Body of pancreas (tissue), 4 donors: ENCODE measurements around the gene UBE2D2. TPM values are rescaled to one million over a fixed set of nuclear protein-coding genes. Genes with fewer than 3 reads are reported as not detected.
A peak's percentile ranks its signal among the peaks of the same experiment; 100 is the strongest.
"Not testable (repeated sequence)": the region's sequence is repeated elsewhere in the genome, so short reads cannot be mapped to it uniquely, and the experiment has no call there.

ENCODE experiments used
- ATAC-seq: fragments of 150-250 bp; one replicate; pipeline ENCODE4 v1.9.1; 2016
- DNase-seq, 4 donors: peaks; one replicate each; pipeline ENCODE4 v3.0.0-alpha.2; 2019
- H3K27ac ChIP-seq, 4 donors: fragments of 200-600 bp; sonication (generic); 1 replicate in 3 of 4; 2 replicates in 1 of 4; pipeline versions ENCODE4 v1.5.1 to v1.6.1; 2016 to 2019; ENCODE audit warnings: mild to moderate bottlenecking in 1 of 4, mixed read lengths in 1 of 4, moderate library complexity in 1 of 4
- H3K27me3 ChIP-seq, 2 donors: fragments of 200-600 bp; sonication (generic); one replicate each; pipeline ENCODE4 v1.6.0; 2016; ENCODE audit warnings: mild to moderate bottlenecking in 1 of 2
- H3K36me3 ChIP-seq, 2 donors: fragments of 200-600 bp; sonication (generic); replicated peaks in 1 of 2; 2 replicates each; pipeline ENCODE4 v1.5.1; 2016; ENCODE audit warnings: low read depth in 2 of 2; ENCODE audit not compliant: insufficient read depth in 1 of 2
- H3K4me1 ChIP-seq: fragments of 200-600 bp; sonication (generic); one replicate; pipeline ENCODE4 v1.6.0; 2016
- H3K4me3 ChIP-seq, 2 donors: fragments of 200-600 bp; sonication (generic); 1 replicate in 1 of 2; 2 replicates in 1 of 2; pipeline ENCODE4 v1.5.1; 2016 to 2019
- H3K9me3 ChIP-seq, 3 donors: fragments of 200-600 bp; sonication (generic); 1 replicate in 2 of 3; 2 replicates in 1 of 3; pipeline ENCODE4 v1.5.1; 2016
- POLR2A ChIP-seq, 3 donors: fragments of 450-650 bp; IDR thresholded peaks; one replicate each; pipeline ENCODE4 v1.6.1; 2016; ENCODE audit warnings: antibody characterized with exemption in 3 of 3, mild to moderate bottlenecking in 2 of 3
- WGBS, 2 donors: methylation state at CpG; one replicate each; pipeline ENCODE4 v1.1.5; 2017; 5-methylcytosine and 5-hydroxymethylcytosine counted together
- intact Hi-C: fragments of 100-400 bp; cut with DNase I; formaldehyde crosslinking; loops from one replicate; pipeline ENCODE4 v1.15.1; 2023
- total RNA-seq, 2 donors: library from RNA; depleted of rRNA; stranded (reverse); fragments of >200 nt; gene quantifications; one replicate each; pipeline ENCODE4 v1.1.0, GENCODE V29; 2016
- TF ChIP-seq, protein P1 (sequence below), 7 experiments: fragments of 450-650 bp in 4 of 7; fragments of 200-600 bp in 3 of 7; sonication (generic) in 3 of 7; IDR thresholded peaks; one replicate each; pipeline ENCODE4 v1.5.1; 2016 to 2019; ENCODE audit warnings: antibody characterized with exemption in 7 of 7

Gene UBE2D2
- total RNA-seq, 2 donors from 2014 or later, result 38.9 to 102 TPM

DNA sequence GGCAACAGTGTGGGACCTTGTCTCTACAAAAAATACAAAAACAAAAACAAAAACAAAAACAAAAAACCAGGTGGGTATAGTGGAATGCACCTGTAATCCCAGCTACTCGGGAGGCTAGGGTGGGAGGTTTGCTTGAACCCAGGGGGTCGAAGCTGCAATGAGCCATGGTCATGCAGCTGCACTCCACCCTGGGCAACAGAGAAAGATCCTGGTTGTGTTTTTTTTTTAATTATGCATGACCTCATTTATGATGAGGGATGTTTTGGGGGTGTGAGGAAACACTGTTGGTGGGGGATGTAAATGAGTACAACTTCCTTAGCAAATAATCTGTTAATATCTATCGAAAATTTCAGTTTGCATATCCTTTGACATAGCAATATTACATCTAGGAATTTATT, 29.4 kb upstream of the UBE2D2 start:
- intact Hi-C loops, result no loop called here
- no peak for ATAC-seq
- TF ChIP-seq, protein P1, sequence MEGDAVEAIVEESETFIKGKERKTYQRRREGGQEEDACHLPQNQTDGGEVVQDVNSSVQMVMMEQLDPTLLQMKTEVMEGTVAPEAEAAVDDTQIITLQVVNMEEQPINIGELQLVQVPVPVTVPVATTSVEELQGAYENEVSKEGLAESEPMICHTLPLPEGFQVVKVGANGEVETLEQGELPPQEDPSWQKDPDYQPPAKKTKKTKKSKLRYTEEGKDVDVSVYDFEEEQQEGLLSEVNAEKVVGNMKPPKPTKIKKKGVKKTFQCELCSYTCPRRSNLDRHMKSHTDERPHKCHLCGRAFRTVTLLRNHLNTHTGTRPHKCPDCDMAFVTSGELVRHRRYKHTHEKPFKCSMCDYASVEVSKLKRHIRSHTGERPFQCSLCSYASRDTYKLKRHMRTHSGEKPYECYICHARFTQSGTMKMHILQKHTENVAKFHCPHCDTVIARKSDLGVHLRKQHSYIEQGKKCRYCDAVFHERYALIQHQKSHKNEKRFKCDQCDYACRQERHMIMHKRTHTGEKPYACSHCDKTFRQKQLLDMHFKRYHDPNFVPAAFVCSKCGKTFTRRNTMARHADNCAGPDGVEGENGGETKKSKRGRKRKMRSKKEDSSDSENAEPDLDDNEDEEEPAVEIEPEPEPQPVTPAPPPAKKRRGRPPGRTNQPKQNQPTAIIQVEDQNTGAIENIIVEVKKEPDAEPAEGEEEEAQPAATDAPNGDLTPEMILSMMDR (IDR thresholded peaks at IDR 0.05), result no peak
- no peak for TF ChIP-seq POLR2A (IDR thresholded peaks at IDR 0.05)
- H3K36me3 ChIP-seq, result no peaks in the 10 kb centered on the region
- no peaks in the 10 kb centered on the region for H3K4me1 ChIP-seq
- H3K27me3 ChIP-seq, result no peaks in the 10 kb centered on the region
- DNase-seq, result no peak
- no peak overlapping the region for H3K4me3 ChIP-seq
- WGBS, 2 donors, result 90 to 95% methylated on average over 3 of the region's 3 CpGs
- H3K9me3 ChIP-seq, result no peaks in the 10 kb centered on the region
- no peak overlapping the region for H3K27ac ChIP-seq

DNA sequence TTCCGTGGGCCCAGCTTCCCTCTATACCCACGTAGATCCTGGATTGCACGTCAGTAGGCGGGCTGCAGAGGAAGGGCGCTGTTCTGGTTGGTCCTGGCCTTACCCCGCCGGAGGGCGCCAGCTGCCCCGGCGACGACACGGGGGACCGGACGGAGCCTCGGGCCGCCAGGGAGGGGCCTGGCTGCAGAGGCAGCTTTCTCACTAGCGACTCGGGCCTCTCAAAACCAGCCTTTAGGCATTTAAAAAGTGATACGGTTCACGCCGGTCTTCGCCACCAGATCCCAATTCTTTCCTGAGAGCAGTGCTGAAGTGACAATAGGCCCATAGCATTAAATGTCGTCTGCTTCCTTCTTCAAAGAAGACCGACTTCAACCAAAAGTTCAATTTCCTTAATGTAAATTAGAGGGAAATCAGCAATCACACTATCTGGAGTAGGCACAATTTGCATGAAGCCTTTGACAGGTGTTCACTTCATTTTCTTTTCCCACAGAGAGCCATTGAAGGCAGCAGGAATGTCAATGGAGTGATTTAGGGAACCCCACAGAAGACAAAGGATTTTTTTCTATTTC, 17.6 kb upstream of the UBE2D2 start:
- H3K27ac ChIP-seq, result peak overlapping the region; percentile 28 to 88 (median 76)

DNA sequence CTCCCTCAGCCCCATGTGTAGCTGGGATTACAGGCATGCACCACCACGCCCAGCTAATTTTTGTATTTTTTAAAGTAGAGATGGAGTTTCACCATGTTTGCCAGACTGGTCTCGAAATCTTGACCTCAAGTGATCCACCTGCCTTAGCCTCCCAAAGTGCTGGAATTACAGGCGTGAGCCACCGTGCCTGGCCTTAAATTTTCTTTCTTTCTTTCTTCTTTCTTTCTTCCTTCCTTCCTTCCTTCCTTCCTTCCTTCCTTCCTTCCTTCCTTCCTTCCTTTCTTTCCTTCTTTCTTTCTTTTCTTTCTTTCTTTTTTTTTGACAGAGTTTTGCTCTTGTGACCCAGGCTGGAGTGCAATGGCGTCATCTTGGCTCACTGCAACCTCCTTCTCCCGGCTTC, 14.5 kb upstream of the UBE2D2 start:
- H3K4me3 ChIP-seq, H3K36me3 ChIP-seq, DNase-seq, H3K9me3 ChIP-seq, H3K27ac ChIP-seq, ATAC-seq, H3K27me3 ChIP-seq, intact Hi-C loops: not testable (repeated sequence)
- WGBS, 2 donors, result 86 to 90% methylated on average over 6 of the region's 6 CpGs
- peaks cover 11% of the 10 kb centered on the region for H3K4me1 ChIP-seq

More for the DNA sequence above, 17.6 kb upstream of the UBE2D2 start:
- TF ChIP-seq, protein P1 (IDR thresholded peaks at IDR 0.05), result peak in 3 of 7 experiments; percentile 20 to 41 (median 23)
- peak in 1 of 3 donors; percentile 34 for TF ChIP-seq POLR2A (IDR thresholded peaks at IDR 0.05)
- Histone ChIP-seq H3K36me3 (no peaks in the 10 kb centered on the region), H3K4me3 (no peak overlapping the region), H3K27me3 (no peaks in the 10 kb centered on the region), H3K4me1 (peaks cover 11% of the 10 kb centered on the region), H3K9me3 (no peaks in the 10 kb centered on the region)
- ATAC-seq (peak; percentile 95), DNase-seq (peak; percentile 67 to 81 (median 76))
- intact Hi-C loops, result no loop called here
- 8 to 15% methylated on average over 10 to 24 of the region's 24 CpGs for WGBS, 2 donors

DNA sequence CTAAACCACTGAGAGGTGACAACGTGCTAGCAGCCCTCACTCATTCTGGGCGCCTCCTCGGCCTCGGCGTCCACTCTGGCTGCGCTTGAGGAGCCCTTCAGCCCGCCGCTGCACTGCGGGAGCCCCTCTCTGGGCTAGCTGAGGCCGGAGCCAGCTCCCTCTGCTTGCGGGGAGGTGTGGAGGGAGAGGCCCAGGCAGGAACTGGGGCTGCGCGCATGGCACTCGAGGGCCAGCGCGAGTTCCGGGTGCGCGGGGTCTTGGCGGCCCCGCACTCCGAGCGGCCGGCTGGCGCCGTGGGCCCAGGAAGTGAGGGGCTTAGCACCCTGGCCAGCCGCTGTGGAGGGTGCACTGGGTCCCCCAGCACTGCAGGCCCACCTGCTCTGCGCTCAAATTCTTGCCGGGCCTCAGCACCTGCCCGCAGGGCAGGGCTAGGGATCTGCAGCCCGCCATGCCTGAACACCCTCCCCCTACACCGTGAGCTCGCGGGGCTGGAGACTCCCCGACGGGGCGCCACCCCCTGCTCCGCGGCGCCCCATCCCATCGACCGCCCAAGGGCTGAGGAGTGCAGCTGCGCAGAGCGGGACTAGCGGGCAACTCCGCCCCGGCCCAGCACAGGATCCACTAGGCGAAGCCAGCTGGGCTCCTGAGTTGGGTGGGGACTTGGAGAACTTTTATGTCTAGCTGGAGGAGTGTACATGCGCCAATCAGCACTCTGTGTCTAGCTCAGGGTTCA, 11.8 kb upstream of the UBE2D2 start:
- intact Hi-C loops, result no loop called here
- H3K4me3 ChIP-seq, result no peak overlapping the region
- DNase-seq (no peak), ATAC-seq (no peak)
- no peaks in the 10 kb centered on the region for H3K27me3 ChIP-seq
- TF ChIP-seq, protein P1 (IDR thresholded peaks at IDR 0.05), result no peak
- TF ChIP-seq POLR2A (IDR thresholded peaks at IDR 0.05), result no peak
- H3K4me1 ChIP-seq, result peaks cover under 1% of the 10 kb centered on the region
- no peaks in the 10 kb centered on the region for H3K9me3 ChIP-seq
- 97% methylated on average over 12 to 48 of the region's 49 CpGs for whole genome bisulfite sequencing, 2 donors
- H3K36me3 ChIP-seq, result no peaks in the 10 kb centered on the region
- no peak overlapping the region for H3K27ac ChIP-seq

DNA sequence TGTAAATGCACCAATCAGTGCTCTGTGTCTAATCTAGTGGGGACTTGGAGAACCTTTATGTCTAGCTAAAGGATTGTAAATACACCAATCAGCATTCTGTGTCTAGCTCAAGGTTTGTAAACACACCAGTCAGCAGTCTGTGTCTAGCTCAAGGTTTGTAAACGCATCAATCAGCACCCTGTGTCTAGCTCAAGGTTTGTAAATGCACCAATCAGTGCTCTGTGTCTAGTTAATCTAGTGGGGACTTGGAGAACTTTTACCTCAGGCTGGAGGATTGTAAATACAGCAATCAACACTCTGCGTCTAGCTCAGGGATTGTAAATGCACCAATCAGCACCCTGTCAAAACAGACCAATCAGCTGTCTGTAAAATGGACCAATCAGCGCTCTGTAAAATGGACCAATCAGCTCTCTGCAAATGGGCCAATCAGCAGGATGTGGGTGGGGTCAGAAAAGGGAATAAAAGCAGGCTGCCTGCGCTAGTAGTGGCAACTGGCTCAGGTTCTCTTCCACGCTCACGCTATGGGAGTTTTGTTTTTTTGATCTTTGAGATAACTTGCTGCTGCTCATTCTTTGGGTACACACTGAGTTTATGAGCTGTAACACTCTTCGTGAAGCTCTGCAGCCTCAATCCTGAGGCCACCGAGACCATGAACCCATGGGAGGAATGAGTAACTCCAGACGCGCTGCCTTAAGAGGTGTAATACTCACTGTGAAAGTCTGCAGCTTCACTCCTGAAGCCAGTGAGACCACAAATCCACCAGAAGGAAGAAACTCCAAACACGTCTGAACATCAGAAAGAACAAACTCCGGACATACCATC, 10.9 kb upstream of the UBE2D2 start:
- H3K4me1 ChIP-seq, ATAC-seq, DNase-seq, H3K36me3 ChIP-seq, H3K9me3 ChIP-seq, intact Hi-C loops, H3K27ac ChIP-seq, H3K4me3 ChIP-seq, H3K27me3 ChIP-seq: not testable (repeated sequence)
- WGBS, 2 donors, result 69 to 78% methylated on average over 11 to 12 of the region's 12 CpGs
